Chondrocyte (in vitro differentiated cells): ENCODE measurements around the gene SLC5A3. TPM values are rescaled to one million over a fixed set of nuclear protein-coding genes. Genes with fewer than 3 reads are reported as not detected.

Source experiments
- DNase-seq: peaks from one replicate; pipeline ENCODE4 v3.0.0; 2021; ENCODE audit warnings: mixed read lengths, low spot score
- H3K27ac Mint-ChIP-seq: one replicate; pipeline ENCODE4 v1.8.0; 2021; ENCODE audit warnings: mild to moderate bottlenecking, moderate library complexity, mixed read lengths; ENCODE audit not compliant: unreplicated experiment
- H3K27me3 Mint-ChIP-seq: 2 replicates; pipeline ENCODE4 v1.8.0; 2021; ENCODE audit warnings: low read depth, mixed read lengths
- H3K36me3 Mint-ChIP-seq: 2 replicates; pipeline ENCODE4 v1.8.0; 2021; ENCODE audit warnings: low read depth, mixed read lengths
- H3K4me1 Mint-ChIP-seq: 2 replicates; pipeline ENCODE4 v1.8.0; 2021; ENCODE audit warnings: low read depth, mild to moderate bottlenecking, mixed read lengths
- H3K4me3 Mint-ChIP-seq: one replicate; pipeline ENCODE4 v1.8.0; 2021; ENCODE audit warnings: mild to moderate bottlenecking, moderate library complexity, mixed read lengths; ENCODE audit not compliant: unreplicated experiment
- H3K9me3 Mint-ChIP-seq: 2 replicates; pipeline ENCODE4 v1.8.0; 2021; ENCODE audit warnings: low read depth, mixed read lengths
- CTCF ChIP-seq: fragments of 200-600 bp; sonication (generic); IDR thresholded peaks from 2 replicates; pipeline ENCODE4 v1.5.0; 2021; ENCODE audit warnings: antibody characterized with exemption, mild to moderate bottlenecking, moderate library complexity
- total RNA-seq: library from RNA; stranded (reverse); gene quantifications from 3 replicates; pipeline ENCODE4 v1.2.1, GENCODE V29; 2021

Gene SLC5A3
- total RNA-seq, 1 donor from 2014 or later = 47.6 TPM

- Mint-ChIP-seq H3K4me3 (no peak overlapping the region), H3K36me3 (peaks cover 6% of the 10 kb centered on the region), H3K4me1 (peaks cover 43% of the 10 kb centered on the region), H3K9me3 (no peaks in the 10 kb centered on the region), H3K27me3 (no peaks in the 10 kb centered on the region), H3K27ac (peak overlapping the region; percentile 57)
- TF ChIP-seq CTCF = no peak
- no peak for DNase-seq
Measured at GRCh38 chr21:34088752-34089151, 15.4 kb downstream of the SLC5A3 start.

- Mint-ChIP-seq H3K36me3 (peaks cover 9% of the 10 kb centered on the region), H3K4me3 (no peak overlapping the region), H3K9me3 (no peaks in the 10 kb centered on the region), H3K27me3 (no peaks in the 10 kb centered on the region), H3K4me1 (peaks cover 43% of the 10 kb centered on the region), H3K27ac (no peak overlapping the region)
- no peak for TF ChIP-seq CTCF
- DNase-seq = no peak
Measured at GRCh38 chr21:34091032-34091431, 17.7 kb downstream of the SLC5A3 start.

- Mint-ChIP-seq H3K9me3 (no peaks in the 10 kb centered on the region), H3K27me3 (no peaks in the 10 kb centered on the region), H3K27ac (no peak overlapping the region), H3K4me3 (no peak overlapping the region), H3K4me1 (peaks cover 44% of the 10 kb centered on the region), H3K36me3 (peaks cover 11% of the 10 kb centered on the region)
- peak; percentile 66 for TF ChIP-seq CTCF
- DNase-seq = no peak
Measured at GRCh38 chr21:34091607-34092006, 18.2 kb downstream of the SLC5A3 start.

- H3K36me3 Mint-ChIP-seq = peaks cover 15% of the 10 kb centered on the region
- H3K27ac Mint-ChIP-seq = peak overlapping the region; percentile 6
- no peaks in the 10 kb centered on the region for H3K9me3 Mint-ChIP-seq
- DNase-seq = no peak
- no peak for TF ChIP-seq CTCF
- H3K4me3 Mint-ChIP-seq = no peak overlapping the region
- H3K27me3 Mint-ChIP-seq = no peaks in the 10 kb centered on the region
- peaks cover 51% of the 10 kb centered on the region for H3K4me1 Mint-ChIP-seq
Measured at GRCh38 chr21:34092262-34092921, 19.0 kb downstream of the SLC5A3 start.

- Mint-ChIP-seq H3K4me3 (no peak overlapping the region), H3K27me3 (no peaks in the 10 kb centered on the region), H3K9me3 (no peaks in the 10 kb centered on the region), H3K36me3 (peaks cover 15% of the 10 kb centered on the region), H3K27ac (peak overlapping the region; percentile 17), H3K4me1 (peaks cover 58% of the 10 kb centered on the region)
- no peak for TF ChIP-seq CTCF
- no peak for DNase-seq
Measured at GRCh38 chr21:34093083-34093482, 19.7 kb downstream of the SLC5A3 start.
